GM19351 (cell line): ENCODE results near the gene SENP3.
A peak's percentile ranks its signal among the peaks of the same experiment; 100 is the strongest.

Source experiments
- ATAC-seq: cut with Tn5 transposase; IDR thresholded peaks from one replicate; pipeline ENCODE4 v1.9.1; 2021; ENCODE audit warnings: mild to moderate bottlenecking, moderate library complexity; ENCODE audit not compliant: unreplicated experiment

The SENP3 gene

GRCh38 chr17:7575959-7576358, 14.2 kb downstream of the SENP3 start:
- no peak for ATAC-seq

GRCh38 chr17:7576432-7576937, 14.8 kb downstream of the SENP3 start:
- ATAC-seq: no peak

GRCh38 chr17:7577327-7578199, 15.8 kb downstream of the SENP3 start:
- ATAC-seq: no peak

GRCh38 chr17:7579001-7579833, 17.5 kb downstream of the SENP3 start, which contains the start of gene CD68:
Gene CD68, plus strand, starts transcription at chr17:7579638. Its CDS starts 40 bp downstream, at chr17:7579678.
- peak; percentile 52 for ATAC-seq

- ATAC-seq: no peak
Measured at GRCh38 chr17:7579834-7580603, 18.3 kb downstream of the SENP3 start.

- ATAC-seq: no peak
Measured at GRCh38 chr17:7580604-7581575, 19.2 kb downstream of the SENP3 start.

GRCh38 chr17:7582396-7583252, 20.9 kb downstream of the SENP3 start:
- ATAC-seq: no peak

- peak; percentile 58 for ATAC-seq
Measured at GRCh38 chr17:7583253-7584109, 21.8 kb downstream of the SENP3 start, which contains the start of gene MPDU1. Gene MPDU1, plus strand, starts transcription at chr17:7583852. Its CDS starts 11 bp downstream, at chr17:7583863.

- no peak for ATAC-seq
Measured at GRCh38 chr17:7586673-7587419, 25.1 kb downstream of the SENP3 start.

- ATAC-seq: no peak
Measured at GRCh38 chr17:7587420-7588151, 25.9 kb downstream of the SENP3 start.

GRCh38 chr17:7588553-7589203, 27.0 kb downstream of the SENP3 start:
- ATAC-seq: no peak

GRCh38 chr17:7589204-7589868, 27.6 kb downstream of the SENP3 start:
- ATAC-seq: no peak

- ATAC-seq: no peak
Measured at GRCh38 chr17:7589891-7590691, 28.4 kb downstream of the SENP3 start, which contains the start of gene SOX15. Gene SOX15, minus strand, starts transcription at chr17:7590094. Its CDS starts 418 bp downstream, at chr17:7589676.

- ATAC-seq: no peak
Measured at GRCh38 chr17:7590743-7591142, 29.0 kb downstream of the SENP3 start.
